Measurements from ENCODE around the gene DLGAP4.

- TF ChIP-seq, protein P1, sequence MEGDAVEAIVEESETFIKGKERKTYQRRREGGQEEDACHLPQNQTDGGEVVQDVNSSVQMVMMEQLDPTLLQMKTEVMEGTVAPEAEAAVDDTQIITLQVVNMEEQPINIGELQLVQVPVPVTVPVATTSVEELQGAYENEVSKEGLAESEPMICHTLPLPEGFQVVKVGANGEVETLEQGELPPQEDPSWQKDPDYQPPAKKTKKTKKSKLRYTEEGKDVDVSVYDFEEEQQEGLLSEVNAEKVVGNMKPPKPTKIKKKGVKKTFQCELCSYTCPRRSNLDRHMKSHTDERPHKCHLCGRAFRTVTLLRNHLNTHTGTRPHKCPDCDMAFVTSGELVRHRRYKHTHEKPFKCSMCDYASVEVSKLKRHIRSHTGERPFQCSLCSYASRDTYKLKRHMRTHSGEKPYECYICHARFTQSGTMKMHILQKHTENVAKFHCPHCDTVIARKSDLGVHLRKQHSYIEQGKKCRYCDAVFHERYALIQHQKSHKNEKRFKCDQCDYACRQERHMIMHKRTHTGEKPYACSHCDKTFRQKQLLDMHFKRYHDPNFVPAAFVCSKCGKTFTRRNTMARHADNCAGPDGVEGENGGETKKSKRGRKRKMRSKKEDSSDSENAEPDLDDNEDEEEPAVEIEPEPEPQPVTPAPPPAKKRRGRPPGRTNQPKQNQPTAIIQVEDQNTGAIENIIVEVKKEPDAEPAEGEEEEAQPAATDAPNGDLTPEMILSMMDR (optimal IDR thresholded peaks at IDR 0.05 in 1 of 3, IDR thresholded peaks at IDR 0.05 in 1 of 3, conservative IDR thresholded peaks at IDR 0.05 in 1 of 3; ENCODE audit: extremely low read depth in 1 of 3, insufficient read depth in 2 of 3, low read length in 3 of 3): no peak
- no peak for TF ChIP-seq EZH2 (IDR thresholded peaks at IDR 0.05; ENCODE audit: low read length)
Observed at GRCh38 chr20:36404435-36404978, 98.4 kb downstream of the DLGAP4 start.
